ENCODE data around the gene YWHAB.
"Not testable (repeated sequence)": the region's sequence is repeated elsewhere in the genome, so short reads cannot be mapped to it uniquely, and the experiment has no call there.

Gene YWHAB
- total RNA-seq: 252 to 369 (median 259) reads per million in 4 donors

DNA sequence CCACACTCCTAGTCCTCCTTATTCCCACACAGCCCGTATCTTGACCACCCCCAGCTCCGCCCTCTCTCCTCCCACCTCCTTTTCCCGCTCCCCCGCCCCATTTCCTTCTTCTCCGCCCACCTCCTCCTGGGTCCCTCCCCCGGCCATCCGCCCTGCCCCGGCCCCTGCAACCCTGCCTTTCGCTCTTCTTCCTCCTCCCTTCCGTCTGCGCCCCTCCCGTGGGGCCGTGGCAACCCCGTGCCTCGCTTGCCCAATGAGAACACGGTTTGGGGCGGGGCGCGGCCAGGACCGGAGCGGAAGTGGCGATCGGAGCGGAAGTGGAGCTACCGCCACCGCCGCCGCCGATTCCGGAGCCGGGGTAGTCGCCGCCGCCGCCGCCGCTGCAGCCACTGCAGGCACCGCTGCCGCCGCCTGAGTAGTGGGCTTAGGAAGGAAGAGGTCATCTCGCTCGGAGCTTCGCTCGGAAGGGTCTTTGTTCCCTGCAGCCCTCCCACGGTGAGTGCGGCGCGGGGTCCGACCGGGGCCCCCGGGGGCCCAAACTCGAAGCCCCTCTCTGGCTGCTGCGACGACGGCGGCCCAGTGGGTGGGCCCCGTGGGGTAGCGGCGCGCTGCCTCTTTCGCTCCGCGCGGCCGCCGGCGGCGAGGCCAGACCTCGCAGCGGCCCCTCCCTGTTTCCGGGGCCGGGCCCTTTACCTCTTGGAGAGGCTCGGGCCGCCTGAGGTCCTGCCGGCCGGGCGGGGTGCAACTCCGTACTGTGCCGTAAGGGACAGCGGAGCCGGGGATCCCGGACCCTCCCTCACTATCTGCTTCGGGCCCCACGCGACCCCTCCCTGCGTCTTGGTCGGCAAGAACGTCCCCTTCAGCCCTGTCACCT lies at the start of gene YWHAB:
YWHAB (plus strand) TSS at position 314 of the 874 bp plus-strand sequence. CDS start 15,829 bp downstream, outside the sequence.
- DNase-seq: peak; percentile 94 to 99 (median 95)

DNA sequence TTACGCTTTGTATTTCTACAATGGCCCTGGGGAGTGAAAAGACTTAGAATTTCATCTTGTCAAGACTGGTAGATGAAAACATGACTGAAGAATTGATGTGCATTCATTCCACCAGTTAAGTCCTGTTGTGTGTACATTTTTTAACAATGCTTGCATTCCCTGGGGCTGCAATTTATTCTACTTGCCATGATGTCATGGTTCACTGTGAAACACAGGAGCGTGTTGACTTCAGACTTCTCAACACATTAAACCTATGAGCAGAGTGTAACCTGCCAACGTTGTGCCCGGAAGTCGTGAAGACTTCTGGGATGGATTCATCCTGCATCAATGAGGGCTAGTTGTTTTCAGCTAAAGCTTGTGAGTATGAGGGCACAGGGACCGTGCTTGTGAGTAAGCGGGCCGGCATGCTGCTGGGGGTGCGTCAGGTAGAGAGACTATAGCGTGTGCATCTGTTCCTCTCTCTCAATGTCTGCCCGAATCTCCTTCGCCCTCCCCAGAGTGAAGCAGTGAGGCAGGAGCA lies 48.8 kb upstream of the YWHAB start:
- no peak for DNase-seq

DNA sequence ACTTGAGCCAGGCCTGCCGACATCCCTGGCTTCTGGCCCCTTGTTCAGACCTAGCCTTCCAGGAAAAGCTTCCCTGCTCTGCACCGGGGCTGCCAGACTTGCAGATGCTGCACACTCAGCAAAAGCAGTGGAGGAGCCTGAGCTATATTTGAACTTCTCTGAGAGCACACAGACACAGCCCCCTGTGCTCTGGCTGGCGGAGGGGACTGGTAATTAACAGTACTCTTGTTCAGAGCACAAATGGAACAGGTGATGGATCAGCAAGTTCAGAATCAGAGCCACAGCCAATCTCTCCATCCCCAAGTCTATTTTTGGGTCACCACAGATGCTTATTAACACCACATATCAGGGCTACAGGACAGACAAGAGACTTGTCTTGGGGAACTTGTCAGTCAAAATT lies 47.6 kb upstream of the YWHAB start:
- no peak for DNase-seq

DNA sequence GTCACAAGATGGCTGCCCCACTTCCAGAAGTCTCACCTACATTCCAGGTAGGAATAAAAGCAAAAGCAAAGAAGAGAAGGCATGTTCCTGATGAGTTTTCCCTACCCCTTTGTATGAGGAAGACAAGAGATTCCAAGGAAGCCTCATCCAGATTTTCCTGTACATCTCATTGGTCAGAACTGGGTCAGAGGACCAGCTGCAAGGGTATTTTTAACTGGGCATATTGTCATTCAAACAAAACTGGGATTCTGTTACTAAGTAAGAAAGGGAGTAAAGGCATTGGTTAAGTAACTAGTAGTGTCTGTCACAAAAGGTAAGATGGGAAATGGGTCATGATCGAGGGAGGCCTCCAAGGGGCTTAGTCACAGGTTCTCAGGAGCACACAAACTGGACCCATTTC lies 47.0 kb upstream of the YWHAB start:
- no peak for DNase-seq

DNA sequence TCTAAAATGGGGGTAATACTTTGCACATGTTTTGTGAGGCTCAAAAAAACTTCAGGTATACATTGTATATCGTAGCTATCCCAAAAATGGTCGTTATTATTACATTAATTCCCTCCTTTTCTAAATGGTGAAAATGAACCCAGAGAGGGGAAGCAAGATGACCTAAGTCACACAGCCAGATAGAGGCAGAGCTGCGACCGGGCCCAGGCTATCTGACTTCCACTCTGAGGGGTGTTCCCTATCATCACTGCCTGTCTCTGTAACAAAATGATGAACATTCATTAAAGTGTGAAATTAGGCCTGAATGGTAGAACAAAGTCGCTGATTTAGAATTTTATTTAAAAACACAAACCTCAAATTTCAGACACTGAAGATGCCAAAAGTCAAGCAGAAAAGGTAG lies 46.0 kb upstream of the YWHAB start:
- DNase-seq: no peak

DNA sequence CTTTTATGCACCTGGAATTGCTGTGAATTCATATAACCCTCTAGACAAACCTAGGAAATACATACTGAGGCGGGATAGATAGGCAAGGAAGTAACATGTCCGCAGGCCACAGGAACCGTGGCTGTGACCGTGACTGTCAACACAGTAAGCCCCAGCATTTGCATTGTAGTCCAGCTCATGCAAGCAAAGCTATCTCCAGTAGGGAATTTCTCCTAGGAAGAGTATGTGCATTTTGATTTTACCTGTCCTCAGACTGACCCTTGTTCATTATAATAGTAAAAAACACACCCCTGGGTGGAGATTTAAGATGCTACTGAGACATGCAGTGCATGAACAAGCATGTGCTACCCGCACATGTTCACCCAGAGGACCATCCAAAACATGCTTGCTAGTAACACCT lies 44.7 kb upstream of the YWHAB start:
- DNase-seq: no peak

DNA sequence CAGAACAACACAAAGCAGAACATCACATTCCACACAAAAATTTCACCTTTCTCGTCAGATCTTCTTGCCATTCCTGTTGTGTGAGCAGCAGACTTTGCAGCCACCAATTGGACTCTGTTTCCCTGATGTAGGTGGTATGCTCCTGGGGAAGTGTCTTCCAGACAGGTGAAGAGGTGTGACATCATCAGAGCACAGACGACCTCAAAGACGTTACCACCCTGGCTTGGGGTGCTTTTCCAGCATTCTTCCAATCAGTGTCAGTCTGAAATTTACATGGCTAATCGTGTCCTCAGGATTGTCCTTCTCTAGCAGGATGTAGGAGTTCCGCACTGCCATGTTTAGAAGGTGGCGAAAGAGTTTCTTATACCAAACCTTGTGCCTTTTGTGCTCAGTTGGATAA lies 43.5 kb upstream of the YWHAB start:
- DNase-seq: no peak

DNA sequence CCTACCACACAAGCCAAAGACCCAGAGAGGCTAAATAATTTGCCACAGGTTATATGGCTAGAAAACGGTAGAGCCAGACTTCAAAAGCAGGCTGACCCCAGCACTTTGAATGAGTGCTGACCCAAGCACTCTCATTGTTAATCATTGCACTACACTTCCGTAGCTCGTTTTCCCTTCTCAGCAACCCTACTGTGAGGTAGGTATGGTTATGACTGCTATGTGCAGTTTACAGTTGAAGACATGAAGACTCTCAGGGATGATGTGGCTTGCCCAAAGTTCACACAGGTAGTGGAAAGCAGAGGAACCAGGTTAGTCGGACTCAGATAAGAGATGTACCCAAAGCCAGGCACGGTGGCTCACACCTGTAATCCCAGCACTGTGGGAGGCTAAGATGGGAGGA lies 41.6 kb upstream of the YWHAB start:
- DNase-seq: peak in 1 of 5 donors; percentile 47

DNA sequence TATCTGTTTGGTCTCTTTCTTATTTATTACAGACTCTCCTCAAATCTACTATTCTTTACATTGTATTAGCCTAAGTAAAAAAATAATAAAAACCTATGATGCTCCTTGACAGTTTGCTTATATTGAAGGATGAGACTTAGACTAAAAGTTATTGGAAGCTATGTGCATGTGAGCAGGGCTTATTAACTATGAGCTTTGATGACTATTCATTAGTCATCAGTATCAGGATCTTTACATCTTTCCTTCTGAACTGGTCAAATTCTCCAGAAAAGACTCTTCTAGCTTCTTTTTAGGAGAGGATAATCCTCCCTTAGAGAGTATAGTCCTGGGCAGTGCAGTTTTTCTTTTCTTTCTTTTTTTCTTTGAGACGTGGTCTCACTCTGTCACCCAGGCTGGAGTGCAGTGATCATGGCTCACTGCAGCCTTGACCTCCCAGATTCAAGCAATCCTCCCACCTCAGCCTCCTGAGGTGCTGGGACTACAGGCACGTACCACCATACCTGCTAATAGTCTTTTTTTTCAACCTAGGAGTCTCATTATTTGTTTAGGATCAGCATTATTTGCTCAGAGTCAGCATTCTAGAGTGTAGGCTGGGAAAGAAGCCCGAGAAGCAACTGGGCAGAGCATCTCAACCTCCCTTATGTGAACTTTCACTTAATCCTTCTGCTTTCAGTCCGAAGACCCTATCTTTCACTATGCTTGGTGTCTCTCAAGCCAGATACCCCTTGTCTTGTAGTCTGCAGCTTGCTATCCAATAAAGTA lies 37.1 kb upstream of the YWHAB start:
- no peak for DNase-seq

DNA sequence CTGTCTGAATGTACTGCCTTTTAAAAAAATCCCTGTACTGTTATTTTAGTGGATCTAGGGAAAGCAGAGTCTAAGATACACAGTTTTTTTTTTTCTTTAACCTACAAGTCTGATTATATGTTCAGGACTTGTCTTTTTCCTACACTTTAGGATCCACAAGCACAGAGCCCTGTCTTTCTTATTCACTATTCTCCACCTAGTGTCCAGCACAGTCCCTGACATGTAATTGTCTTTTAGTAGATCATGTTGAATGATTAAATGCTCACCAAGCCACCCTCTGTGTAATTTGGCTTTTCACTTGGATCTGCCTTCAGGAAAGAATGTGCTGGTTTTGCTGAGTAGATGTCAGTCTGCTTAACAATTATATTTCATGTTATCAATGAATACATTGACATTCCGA lies 35.8 kb upstream of the YWHAB start:
- DNase-seq: no peak

DNA sequence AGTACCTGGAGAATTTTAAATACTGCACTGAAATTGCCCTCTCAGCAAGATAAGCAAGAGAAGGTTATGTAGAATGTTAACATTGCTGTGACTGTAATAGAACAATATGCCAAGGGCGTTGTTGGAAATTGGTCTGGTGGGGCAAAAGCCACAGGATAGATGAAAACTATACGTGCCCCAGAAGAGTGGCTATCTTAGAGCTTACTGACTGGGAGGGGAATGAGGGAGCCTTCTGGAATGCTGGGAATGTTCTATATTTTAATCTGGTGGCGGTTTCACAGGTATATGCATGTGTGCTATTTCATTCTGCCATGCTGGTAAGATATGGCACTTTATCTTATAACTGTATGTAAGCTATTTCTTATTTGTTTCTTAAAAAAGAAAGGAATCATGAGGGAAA lies 35.2 kb upstream of the YWHAB start:
- no peak for DNase-seq

DNA sequence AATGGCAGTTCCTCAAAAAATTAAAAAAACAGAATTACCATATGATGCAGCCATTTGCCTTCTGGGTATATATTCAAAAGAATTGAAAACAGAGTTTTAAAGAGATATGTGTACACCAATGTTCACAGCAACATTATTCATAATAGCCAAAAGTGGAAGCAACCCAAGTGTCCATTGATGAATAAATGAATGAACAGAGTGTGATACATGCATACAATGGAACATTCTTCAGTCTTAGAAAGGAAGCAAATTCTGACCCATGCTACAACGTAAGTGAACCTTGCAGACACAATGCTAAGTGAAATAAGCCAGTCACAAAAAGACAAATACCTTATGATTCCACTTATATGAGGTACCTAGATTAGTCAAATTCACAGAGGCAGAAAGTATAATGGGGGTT lies 34.7 kb upstream of the YWHAB start:
- DNase-seq: no peak

DNA sequence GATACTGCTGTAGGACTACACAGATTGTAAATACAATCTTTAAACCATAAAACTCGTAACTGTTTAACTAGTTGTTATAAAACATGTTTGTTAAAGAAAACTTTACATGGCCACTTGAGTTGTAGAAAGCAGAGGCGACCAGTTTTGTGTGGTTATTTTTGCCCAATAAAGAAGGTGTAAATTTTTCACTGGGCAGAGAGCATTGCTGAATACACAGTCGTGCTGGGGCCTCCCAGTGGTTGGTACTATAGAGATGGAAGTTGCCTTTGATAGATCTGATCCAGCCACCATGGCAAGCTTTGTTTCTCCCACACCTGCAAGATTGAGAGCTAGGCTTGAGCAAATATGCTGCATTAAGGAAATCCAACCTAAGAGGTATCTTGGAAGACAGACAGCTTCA lies 34.0 kb upstream of the YWHAB start:
- DNase-seq: no peak

DNA sequence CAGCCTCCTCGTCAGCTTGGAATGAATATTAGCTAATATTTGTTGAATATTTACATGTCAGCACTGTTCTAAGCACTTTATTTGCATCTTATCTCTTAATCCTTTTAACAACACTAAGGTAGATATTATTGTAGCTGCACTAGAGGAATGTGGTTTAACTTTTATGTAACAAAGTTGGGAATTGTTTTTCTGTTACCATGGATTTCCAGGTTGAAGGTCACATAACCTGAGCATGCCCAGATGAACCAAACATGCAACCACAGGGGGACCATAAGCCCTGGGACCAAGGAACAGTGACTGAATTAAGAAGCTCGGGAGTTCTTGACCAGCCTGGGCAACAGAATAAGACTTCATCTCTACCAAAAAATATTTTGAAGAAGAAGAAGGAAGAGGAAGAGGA lies 29.1 kb upstream of the YWHAB start:
- DNase-seq: no peak

DNA sequence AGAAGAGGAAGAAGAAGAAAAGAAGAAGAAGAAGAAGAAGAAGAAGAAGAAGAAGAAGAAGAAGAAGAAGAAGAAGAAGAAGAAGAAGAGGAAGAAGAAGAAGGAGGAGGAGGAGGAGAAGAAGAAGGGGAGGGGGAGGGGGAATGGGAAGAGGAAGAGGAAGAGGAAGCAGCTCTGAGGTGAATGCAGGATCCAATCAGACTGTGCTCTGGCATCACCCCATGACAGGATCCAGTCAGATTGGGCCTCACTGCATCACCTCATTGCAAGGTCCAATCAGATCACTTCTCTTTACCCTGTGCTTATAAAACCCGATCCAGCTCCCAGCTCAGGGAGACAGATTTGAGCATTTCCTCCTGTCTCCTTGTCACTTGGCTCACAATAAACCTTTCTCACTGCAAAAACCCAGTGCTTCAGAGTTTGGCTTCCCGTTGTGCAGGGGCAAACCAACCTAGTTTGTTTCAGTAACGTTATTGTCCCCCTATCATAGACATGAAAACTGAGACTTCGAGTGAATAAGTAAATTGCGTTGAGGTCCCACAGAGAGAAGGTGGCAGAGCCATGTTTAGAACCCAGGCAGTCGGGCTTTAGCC lies 28.6 kb upstream of the YWHAB start:
- no peak for DNase-seq

DNA sequence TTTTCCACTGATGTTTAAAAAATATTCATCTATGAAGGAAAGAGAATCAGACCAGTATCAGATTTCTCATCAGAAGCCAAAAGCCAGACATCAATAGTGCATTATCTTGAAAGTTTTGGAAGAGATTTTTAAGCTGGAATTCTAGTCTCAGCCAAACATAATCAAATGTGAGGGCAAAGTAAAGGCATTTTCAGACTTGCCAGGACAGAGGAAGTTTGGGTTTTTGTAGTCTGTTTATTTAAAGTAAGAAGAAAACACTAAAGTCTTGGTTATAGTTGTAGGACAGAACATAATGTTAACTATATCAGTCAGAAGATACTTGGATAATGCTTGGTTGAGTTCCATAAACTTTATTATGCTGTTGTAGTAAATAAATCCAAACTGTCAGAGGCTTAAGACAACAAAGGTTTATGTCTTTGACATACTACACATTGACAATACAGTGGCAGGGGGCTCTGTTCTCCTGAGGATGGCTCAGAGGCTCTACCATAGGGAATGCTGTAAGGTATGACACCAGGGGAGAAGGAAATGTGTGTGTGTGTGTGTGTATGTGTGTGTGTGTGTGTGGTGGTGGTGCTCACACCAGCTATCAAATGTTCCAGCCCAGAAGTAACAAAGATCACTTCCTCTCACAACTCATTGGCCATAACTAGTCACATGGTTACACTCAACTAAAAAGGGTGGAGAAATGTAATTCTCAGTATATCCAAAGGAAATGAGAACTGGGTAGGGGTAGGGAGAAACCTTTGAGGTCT lies 26.7 kb upstream of the YWHAB start:
- no peak for DNase-seq

DNA sequence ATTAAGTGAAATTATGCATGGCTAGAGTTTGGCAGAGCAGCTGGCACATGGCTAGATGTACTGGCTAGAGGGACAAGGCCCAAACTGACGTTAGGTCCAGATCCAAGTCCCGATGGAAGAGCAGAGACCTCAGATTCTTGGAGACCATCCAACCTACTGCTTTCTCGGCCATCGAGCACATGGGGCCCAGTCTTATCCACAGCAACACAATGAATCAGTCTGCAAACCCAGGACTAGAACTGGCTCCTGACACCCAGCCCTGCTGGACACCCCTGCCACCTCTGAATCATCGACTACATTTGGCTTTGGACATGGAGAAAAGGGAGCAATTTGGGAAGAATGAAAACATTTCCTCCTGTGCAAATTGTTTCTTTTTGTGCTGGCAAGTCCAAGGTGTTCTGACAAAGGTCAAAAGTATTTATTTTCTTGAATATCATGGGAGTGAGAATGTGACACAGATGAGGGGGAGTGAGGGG lies 23.9 kb upstream of the YWHAB start:
- no peak for DNase-seq

DNA sequence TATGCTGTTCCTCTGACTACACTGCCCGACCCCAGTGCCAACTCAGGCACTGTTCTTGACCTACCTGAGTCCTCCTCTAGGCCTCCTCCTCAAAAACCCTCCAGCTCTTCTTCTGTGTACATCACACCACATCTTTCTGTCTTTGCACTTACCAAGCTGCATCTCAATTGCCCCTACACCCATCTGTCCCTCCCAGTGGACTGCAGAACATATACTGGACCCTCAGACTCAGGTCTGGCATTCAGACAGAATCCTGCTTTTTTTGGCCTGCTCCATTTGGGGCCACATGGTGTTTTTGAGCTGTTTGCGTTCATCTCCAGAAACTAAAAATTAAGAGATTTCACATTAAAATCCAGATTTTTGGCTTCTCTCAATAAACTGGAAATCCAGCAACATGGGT lies 23.2 kb upstream of the YWHAB start:
- DNase-seq: no peak

DNA sequence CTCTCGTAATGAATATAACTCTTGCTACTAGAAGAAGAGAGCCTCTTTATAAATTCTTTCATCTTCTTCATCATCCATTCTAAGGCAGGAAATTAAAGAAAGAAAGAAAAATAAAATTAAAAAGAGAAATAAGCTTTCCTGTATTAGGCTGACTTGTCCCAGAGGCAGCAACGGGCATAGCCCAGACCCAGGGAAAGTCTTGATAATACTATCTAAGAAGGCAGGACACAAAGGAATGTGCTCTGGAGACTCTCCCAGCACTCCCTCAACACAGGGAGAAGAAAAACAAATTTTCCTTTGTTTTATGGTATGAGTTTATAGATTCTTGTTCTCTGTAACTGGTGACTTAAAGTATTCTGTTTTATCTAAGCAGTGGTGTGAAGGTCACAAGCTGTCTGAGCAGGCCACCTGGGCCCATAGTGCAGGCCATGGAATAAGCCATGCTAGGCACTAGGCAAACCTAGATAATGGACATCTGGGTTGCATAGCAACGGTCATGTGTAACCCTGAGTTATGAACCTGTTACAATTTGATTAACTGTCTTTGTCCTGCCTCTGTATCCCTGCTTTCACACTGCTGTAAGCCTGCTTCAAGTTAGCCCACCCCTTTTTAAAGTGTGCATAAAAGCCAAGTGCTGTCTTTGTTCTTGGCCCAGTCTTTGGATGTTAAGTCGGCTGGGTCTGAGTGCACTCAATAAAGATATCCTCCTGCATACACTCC lies 22.0 kb upstream of the YWHAB start:
- not testable (repeated sequence) for DNase-seq

DNA sequence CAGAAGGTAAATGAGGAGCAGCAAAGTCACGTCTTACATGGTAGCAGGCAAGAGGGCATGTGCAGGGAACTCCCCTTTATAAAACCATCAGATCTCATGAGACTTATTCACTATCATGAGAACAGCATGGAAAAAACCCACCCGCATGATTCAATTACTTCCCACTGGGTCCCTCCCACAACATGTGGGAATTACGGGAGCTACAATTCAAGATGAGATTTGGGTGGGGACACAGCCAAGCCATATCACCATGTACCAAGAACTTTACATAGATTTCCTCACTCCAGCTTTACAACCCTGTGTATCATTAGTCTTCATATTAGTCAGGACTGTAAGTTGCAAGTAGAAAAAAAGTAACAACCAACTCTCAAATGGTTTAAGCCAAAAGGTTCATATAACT lies 21.0 kb upstream of the YWHAB start:
- DNase-seq: not testable (repeated sequence)

DNA sequence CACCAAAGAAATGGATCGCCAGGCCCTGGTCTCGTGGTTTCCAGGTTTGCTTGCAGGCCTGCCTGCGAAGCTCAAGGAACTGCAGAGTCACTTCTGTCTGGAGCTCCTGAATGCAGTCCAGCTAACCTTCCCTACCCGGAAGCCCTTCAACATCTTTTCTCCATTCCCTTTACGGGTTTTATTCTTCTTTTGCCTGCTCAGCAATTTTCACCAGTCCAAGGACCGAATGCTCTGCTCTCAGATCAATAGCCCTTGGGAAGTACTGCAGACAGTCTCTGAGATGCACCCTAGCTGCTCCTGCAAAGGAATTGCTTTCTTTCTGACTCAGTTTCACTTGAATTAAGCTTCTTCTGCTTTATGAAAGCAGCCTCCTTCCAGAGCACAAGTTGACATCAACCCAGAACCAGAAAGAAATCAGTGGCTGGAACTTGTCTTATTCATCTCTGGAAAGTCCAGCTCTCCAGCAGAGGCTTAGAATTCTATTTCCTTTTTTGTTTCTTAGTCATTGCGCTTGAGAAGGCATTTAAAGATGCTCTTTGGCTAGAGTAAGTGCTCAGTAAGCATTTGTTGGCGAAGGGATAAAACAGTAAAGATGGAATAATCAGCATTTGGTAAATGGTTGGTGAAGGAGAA lies 18.7 kb upstream of the YWHAB start:
- DNase-seq: no peak

Data from T-helper 1 cell (primary cell).